Hematopoietic multipotent progenitor cell (in vitro differentiated cells): ENCODE data around the gene RNASE9. TPM values are rescaled to one million over a fixed set of nuclear protein-coding genes. Genes with fewer than 3 reads are reported as not detected.
"Not testable (repeated sequence)": the region's sequence is repeated elsewhere in the genome, so short reads cannot be mapped to it uniquely, and the experiment has no call there.

ENCODE experiments used
- DNase-seq, 3 donors: peaks; one replicate each; pipeline ENCODE4 v3.0.0-alpha.2; 2011 to 2015; ENCODE audit warnings: low read depth in 2 of 3, low spot score in 2 of 3
- total RNA-seq: library from RNA; depleted of rRNA; stranded (reverse); fragments of >200 nt; gene quantifications from one replicate; pipeline ENCODE4 v1.2.3, GENCODE V29; 2012

RNASE9 gene
- total RNA-seq, 1 donor: not detected

DNA sequence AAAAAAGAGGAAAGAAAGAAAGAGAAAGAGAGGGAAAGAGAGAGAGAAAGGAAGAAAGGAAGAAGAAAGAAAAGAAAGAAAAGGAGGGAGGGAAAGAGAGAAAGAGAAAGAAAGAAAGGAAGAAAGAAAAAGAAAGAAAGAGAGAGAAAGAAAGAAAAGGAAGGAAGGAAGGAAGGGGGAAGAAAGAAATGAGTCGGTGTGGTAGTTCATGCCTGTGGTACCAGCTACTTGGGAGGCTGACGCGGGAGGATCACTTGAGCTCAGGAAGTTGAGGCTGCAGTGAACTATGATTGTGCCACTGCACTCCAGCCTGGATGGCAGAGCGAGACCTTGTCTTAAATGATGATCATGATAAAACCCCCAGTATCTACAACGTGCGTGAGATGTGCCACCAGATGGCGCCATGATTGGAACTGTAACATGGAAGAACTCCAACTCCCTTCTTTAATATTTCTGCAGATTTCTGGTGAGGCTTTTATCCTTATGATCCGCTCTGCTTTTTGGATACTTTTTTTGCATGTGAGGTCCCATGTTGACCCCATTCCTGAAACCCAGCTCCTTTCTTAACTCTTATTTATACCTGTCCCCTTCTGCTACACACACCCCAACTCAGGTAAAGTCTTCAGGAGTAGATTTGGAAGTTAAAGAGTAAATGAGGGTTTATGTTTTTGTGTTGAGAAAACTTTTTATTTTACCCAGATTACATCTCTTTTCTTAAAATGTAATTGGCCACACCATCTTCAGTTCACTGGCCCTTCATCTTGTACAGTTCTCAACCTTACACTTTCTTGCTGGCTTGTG, 29.9 kb downstream of the RNASE9 start:
- DNase-seq: peak; percentile 30 to 87 (median 78)

DNA sequence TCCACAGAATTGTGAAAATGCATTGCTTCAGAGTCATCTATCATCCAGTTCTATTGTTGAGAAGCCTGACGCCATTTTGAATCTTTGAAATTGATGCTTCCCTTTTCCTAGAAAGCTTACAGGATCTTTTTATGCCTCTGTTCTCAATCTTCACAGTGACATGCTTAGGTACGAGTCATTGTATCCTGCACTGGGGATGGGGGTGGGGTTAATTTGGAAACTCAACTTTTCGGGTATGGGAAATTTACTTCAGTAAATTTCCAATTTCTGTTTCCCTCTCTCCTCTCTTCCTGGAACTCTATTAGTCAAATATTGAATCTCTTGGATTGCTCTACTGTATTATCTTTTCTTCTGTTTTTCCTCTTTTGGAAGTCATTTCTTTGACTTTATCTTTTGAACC, 31.0 kb downstream of the RNASE9 start:
- DNase-seq: no peak

DNA sequence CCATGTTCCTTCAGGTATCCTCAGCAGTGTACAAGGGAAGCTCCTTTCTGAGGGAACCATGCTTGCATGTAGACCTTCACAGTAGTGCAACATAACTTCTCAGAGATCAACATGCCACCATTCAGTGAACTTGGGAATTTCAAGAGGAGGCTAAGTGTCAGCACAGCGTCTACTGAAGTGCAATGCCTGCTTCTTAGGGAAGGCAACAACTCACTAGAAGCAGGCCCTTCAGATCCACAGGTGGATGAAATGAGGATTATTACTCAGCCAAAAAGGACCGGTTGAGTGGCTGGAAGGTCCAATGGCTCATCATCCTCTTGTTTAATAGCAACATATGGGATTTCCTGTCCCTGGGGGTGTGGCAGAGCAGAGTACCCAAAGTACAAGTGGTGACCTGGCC, 36.8 kb downstream of the RNASE9 start:
- no peak for DNase-seq

DNA sequence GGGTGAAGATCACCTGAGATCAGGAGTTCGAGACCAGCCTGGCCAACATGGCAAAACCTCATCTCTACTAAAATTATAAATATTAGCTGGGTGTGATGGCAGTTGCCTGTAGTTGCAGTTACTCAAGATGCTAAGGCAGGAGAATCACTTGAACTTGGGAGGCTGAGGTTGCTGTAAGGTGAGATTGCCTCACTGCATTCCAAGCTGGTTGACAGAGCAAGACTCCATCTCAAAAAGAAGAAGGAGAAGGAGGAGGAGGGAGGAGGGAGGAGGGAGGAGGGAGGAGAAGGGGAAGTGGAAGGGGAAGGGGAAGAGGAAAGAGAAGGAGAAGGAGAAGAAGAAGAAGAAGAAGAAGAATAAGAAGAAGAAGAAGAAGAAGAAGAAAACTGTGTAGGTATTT, 38.5 kb downstream of the RNASE9 start:
- DNase-seq: no peak

DNA sequence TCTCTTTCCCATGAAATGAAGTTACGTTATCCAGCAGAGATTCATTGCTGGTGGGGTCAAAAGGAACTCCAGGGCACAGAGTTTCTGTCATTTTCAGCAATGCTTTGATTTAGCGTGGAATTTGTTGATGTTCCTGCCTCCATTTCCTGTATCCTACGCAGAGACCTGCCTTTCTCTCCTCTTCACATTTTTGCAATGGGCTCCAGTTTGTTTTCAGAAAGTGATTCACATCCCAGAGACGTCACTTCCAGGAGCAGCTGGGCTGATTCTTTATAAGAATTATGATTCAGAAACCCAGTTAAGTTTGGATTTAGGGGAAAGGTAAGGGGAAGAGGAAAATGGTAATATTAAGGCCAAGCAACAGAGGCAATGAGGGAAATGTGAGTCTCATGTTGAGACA, 43.9 kb downstream of the RNASE9 start:
- no peak for DNase-seq

DNA sequence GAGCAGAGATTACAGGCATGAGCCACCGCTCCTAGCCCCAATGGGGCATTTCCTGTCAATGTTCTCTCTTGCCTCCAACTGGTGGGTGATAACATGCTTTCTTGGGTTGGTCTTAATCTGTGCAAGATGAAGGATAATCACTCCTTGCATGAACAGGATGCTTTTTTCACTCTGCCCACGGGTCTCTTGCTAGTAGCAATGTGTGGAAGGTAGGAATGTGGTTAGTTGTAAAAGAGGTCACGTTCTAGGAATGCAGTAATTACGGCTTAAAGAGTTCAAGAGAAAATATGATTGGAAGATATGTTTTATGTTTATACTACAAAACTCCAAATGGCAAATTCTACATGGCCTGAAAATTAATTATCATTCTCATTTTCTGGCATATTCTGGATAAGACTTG, 45.0 kb downstream of the RNASE9 start:
- DNase-seq: no peak

DNA sequence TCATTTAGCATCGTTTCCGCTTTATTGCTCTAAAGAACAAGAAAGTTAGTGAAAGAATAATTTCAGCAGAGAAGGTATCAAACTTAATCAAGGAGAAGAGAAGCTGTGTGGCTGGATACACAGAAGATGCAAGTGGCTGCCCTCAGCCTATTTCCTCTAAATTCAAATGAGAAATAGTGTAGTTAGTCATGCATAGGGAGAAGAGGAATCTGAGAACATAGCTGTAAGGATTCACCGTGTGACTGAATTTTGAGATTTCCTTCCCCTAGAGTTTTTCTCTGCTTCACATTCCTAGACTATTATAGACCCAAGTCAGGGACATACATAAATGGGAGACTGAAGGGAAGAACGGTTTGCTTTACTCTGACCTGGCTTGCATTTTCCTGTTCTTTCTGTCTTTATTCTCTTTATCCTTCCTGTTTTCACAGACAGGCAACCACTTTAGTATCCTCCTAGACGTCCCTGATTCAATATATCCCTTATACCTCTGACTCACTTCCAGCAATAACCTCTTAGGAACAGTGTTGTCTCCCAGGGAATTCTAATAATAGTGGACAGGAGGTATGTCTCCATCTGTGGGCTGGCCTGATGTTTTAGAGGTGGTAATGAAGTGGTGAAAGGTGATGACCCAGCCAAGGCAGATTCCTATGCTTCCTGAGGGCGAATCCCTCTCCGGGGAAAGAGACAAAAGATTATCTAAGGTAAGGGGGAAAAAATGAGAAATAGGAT, 48.5 kb downstream of the RNASE9 start:
- DNase-seq: no peak

DNA sequence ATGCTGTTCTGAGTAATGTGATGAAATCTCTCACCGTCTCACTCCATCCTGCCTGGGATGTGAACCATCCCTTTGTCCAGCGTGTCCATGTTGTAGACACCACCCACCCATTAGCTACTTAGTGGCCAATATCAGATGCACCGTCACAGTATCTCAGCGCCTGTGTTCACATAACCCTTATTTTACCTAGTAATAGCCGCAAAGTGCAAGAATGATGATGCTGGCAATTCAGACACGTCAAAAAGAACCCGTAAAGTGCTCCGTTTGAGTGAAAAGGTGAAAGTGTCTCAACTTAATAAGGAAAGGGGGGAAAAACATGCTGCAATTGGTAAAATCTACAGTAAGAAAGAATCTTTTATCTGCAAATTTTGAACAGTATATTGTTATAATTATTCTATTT, 52.5 kb downstream of the RNASE9 start:
- no peak for DNase-seq

DNA sequence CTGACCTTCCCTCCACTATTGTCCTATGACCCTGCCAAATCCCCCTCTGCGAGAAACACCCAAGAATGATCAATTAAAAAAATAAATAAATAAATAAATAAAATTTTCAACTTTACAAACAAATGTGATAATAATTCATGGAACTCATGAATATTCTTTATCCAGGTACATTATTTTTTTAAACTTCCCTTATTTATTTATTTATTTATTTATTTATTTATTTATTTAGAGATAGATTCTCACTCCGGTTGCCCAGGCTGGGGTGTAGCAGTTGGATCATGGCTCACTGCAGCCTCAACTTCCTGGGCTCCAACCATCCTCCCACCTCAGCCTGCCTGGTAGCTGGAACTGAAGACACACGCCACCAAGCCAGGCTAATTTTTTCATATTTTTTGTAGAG, 53.3 kb downstream of the RNASE9 start:
- DNase-seq: not testable (repeated sequence)

DNA sequence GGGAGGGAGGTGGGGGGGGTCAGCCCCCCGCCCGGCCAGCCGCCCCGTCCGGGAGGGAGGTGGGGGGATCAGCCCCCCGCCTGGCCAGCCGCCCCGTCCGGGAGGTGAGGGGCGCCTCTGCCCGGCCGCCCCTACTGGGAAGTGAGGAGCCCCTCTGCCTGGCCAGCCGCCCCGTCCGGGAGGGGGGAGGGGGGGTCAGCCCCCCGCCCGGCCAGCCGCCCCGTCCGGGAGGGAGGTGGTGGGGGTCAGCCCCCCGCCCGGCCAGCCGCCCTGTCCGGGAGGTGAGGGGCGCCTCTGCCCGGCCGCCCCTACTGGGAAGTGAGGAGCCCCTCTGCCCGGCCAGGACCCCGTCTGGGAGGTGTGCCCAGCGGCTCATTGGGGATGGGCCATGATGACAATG, 54.1 kb downstream of the RNASE9 start:
- DNase-seq: not testable (repeated sequence)

DNA sequence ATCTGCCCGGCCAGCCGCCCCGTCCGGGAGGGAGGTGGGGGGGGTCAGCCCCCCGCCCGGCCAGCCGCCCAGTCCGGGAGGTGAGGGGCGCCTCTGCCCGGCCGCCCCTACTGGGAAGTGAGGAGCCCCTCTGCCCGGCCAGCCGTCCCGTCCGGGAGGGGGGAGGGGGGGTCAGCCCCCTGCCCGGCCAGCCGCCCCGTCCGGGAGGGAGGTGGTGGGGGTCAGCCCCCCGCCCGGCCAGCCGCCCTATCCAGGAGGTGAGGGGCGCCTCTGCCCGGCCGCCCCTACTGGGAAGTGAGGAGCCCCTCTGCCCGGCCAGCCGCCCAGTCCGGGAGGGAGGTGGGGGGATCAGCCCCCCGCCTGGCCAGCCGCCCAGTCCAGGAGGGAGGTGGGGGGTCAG, 54.6 kb downstream of the RNASE9 start:
- not testable (repeated sequence) for DNase-seq

Other genes with a start within 250 kb of the RNASE9 start
- 81.6 TPM for gene CCNB1IP1, start 227.8 kb downstream of the RNASE9 start, total RNA-seq
- gene PARP2, start 217.4 kb downstream of the RNASE9 start, total RNA-seq: 8.3 TPM
- gene TEP1, start 147.5 kb downstream of the RNASE9 start, total RNA-seq: 27.5 TPM
- 0.27 TPM for gene KLHL33, start 124.9 kb downstream of the RNASE9 start, total RNA-seq
- 130 TPM for gene OSGEP, start 106.2 kb downstream of the RNASE9 start, total RNA-seq
- 253 TPM for gene APEX1, start 105.8 kb downstream of the RNASE9 start, total RNA-seq
- 36.1 TPM for gene PIP4P1, start 99.6 kb downstream of the RNASE9 start, total RNA-seq
- gene PNP, start 91.6 kb downstream of the RNASE9 start, total RNA-seq: 86.4 TPM
- gene RNASE10, start 55.5 kb downstream of the RNASE9 start, total RNA-seq: not detected
- not detected for gene RNASE11, start 27.0 kb upstream of the RNASE9 start, total RNA-seq
- gene RNASE12, start 30.3 kb upstream of the RNASE9 start, total RNA-seq: not detected
- gene OR6S1, start 80.6 kb upstream of the RNASE9 start, total RNA-seq: not detected
- gene RNASE4, start 123.5 kb upstream of the RNASE9 start, total RNA-seq: 8.9 TPM
- gene ANG, start 127.7 kb upstream of the RNASE9 start, total RNA-seq: 2.7 TPM
- gene EDDM3A, start 184.8 kb upstream of the RNASE9 start, total RNA-seq: not detected
- not detected for gene EDDM3B, start 207.4 kb upstream of the RNASE9 start, total RNA-seq
- 3.8 TPM for gene RNASE6, start 220.2 kb upstream of the RNASE9 start, total RNA-seq
- gene RNASE1, start 241.8 kb upstream of the RNASE9 start, total RNA-seq: 1.3 TPM